ENCODE results near the gene MAPK6.

DNA sequence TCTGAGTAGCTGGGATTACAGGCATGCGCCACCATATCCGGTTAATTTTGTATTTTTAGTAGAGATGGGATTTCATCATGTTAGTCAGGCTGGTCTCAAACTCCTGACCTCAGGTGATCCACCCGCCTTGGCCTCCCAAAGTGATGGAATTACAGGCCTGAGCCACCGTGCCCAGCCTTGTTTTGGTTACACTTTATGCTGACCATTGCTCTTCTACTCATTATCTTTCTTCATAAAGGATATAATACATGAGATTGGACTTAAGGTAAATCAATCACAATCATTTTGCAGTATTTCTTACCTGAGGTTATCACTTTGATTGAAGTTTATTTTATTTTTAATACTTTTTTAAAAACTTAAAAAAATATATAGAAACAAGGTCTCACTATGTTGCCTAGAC, 45.2 kb upstream of the MAPK6 start:
- no peak for TF ChIP-seq POLR2AphosphoS5 (IDR thresholded peaks at IDR 0.05)
- TF ChIP-seq, protein P1, sequence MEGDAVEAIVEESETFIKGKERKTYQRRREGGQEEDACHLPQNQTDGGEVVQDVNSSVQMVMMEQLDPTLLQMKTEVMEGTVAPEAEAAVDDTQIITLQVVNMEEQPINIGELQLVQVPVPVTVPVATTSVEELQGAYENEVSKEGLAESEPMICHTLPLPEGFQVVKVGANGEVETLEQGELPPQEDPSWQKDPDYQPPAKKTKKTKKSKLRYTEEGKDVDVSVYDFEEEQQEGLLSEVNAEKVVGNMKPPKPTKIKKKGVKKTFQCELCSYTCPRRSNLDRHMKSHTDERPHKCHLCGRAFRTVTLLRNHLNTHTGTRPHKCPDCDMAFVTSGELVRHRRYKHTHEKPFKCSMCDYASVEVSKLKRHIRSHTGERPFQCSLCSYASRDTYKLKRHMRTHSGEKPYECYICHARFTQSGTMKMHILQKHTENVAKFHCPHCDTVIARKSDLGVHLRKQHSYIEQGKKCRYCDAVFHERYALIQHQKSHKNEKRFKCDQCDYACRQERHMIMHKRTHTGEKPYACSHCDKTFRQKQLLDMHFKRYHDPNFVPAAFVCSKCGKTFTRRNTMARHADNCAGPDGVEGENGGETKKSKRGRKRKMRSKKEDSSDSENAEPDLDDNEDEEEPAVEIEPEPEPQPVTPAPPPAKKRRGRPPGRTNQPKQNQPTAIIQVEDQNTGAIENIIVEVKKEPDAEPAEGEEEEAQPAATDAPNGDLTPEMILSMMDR (IDR thresholded peaks at IDR 0.05): no peak
- TF ChIP-seq POLR2A (IDR thresholded peaks at IDR 0.05): no peak

Data from breast epithelium (tissue), 3 donors.